Activated T-cell treated with anti-CD3 and anti-CD28 coated beads for 1 hour (primary cell): ENCODE data around the gene CROCC.

Source experiments
- DNase-seq: peaks from one replicate; pipeline ENCODE4 v3.0.0-alpha.2; 2020; ENCODE audit warnings: low read depth

Gene CROCC

GRCh38 chr1:17012775-17013490 lies 91.2 kb downstream of the CROCC start:
- no peak for DNase-seq

GRCh38 chr1:17013491-17014320 lies 92.0 kb downstream of the CROCC start:
- no peak for DNase-seq

- DNase-seq = no peak
These were observed 93.2 kb downstream of the CROCC start for GRCh38 chr1:17014671-17015567.

DNA sequence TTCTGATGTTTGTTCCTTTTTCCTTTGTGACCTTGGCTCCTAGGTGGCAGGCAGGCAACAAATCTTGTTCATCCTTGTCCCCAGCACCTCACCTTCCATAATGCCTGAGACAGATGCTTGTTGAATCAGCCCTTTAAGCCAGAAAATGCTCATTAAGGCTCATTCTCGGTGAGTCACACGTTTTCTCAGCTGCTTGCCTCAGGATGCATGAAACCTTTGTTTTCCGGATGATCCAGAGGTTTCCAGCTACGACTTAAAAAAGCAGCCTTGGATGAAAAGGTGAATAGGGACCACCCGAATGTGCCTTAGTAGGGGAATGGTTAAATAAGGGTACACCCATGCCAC lies 94.6 kb downstream of the CROCC start:
- no peak for DNase-seq

- no peak for DNase-seq
These were observed 95.7 kb downstream of the CROCC start for GRCh38 chr1:17017435-17017834.

DNA sequence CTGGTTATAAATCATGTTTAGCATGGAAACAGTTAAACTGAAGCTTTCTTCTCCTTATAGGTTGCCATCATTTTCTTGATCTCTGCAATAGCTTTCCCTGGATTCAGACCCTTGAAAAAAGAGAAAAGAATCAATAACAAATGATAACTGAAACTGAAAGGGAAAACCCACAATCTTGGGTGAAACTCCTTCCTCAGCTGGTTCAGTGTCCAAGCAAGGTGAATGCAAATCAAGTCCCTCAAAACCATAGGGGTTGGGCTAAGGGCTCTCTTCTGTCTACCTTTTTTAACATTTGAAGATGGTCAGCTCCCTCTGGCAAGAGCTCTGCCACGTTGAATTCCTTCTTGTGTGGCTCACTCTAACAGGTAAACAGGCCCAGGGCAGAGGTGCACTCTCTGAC lies 97.1 kb downstream of the CROCC start:
- DNase-seq = no peak

DNA sequence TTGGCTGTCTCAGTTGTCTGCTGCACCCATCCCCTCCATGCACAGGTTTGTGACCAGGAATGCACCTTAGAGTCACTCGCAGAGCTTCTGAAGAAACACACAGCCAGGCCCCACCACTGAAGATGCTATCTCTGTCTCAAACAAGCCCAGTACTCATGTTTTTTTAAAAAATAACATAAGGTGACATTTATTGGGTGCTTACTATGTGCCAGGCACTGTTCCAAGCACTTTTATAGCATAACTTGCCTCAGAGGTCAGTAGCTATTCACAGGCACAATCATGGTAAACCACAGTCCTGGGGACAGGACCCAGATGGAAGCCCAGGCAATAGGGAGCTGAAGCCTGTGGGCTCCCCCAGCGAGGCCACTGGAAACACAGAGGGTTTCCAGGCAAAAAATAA lies 98.8 kb downstream of the CROCC start:
- DNase-seq = no peak

DNA sequence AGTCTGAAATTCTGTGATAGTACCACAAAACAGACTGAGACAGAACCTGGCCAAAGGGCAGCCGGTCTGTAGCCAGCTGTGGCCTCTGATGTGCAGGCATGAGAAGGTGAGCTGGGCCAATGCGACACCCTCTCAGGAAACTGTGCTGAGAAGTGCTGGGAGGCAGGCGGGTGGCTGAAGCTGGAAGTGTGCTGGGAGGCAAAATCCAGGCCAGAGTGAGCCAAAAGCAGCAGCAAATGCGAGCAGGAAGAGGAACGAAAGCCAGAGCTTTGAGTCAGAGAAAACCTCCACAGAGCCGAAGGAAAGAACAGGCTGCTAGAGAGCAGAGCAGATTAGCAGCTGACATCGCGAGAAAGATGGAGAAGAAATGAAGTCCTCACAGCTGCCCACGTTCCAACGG lies 100.2 kb downstream of the CROCC start:
- no peak for DNase-seq
